ENCODE data around the gene PLCB2. TPM values are rescaled to one million over a fixed set of nuclear protein-coding genes. Genes with fewer than 3 reads are reported as not detected.

Gene PLCB2
- total RNA-seq, 1 donor from 2014 or later = 36.4 TPM

- DNase-seq (ENCODE audit: low spot score) = no peak
These were observed 21.6 kb downstream of the PLCB2 start for GRCh38 chr15:40286061-40286532.

GRCh38 chr15:40285554-40286011 lies 22.2 kb downstream of the PLCB2 start:
- no peak for DNase-seq (ENCODE audit: low spot score)

GRCh38 chr15:40285151-40285550 lies 22.6 kb downstream of the PLCB2 start:
- DNase-seq (ENCODE audit: low spot score) = no peak

- DNase-seq (ENCODE audit: low spot score) = no peak
These were observed 24.0 kb downstream of the PLCB2 start for GRCh38 chr15:40283615-40284300.

- DNase-seq (ENCODE audit: low spot score) = no peak
These were observed 24.7 kb downstream of the PLCB2 start, which contains the start of gene ANKRD63 for GRCh38 chr15:40282869-40283614. Gene ANKRD63, minus strand, starts transcription at chr15:40283064. Its CDS starts 478 bp downstream, at chr15:40282586.

GRCh38 chr15:40282147-40282868 lies 25.4 kb downstream of the PLCB2 start:
- DNase-seq (ENCODE audit: low spot score) = peak; percentile 38

- no peak for DNase-seq (ENCODE audit: low spot score)
These were observed 26.0 kb downstream of the PLCB2 start for GRCh38 chr15:40281801-40282146.

- no peak for DNase-seq (ENCODE audit: low spot score)
These were observed 26.5 kb downstream of the PLCB2 start for GRCh38 chr15:40281057-40281800.

- DNase-seq (ENCODE audit: low spot score) = no peak
These were observed 27.3 kb downstream of the PLCB2 start for GRCh38 chr15:40280260-40281056.

- DNase-seq (ENCODE audit: low spot score) = peak; percentile 67
These were observed 28.1 kb downstream of the PLCB2 start for GRCh38 chr15:40279437-40280141.

- DNase-seq (ENCODE audit: low spot score) = no peak
These were observed 29.7 kb downstream of the PLCB2 start for GRCh38 chr15:40278026-40278425.

GRCh38 chr15:40277471-40277870 lies 30.3 kb downstream of the PLCB2 start:
- DNase-seq (ENCODE audit: low spot score) = no peak

GRCh38 chr15:40276927-40277326 lies 30.8 kb downstream of the PLCB2 start:
- no peak for DNase-seq (ENCODE audit: low spot score)

GRCh38 chr15:40275954-40276353 lies 31.8 kb downstream of the PLCB2 start:
- DNase-seq (ENCODE audit: low spot score) = no peak

GRCh38 chr15:40275523-40275922 lies 32.2 kb downstream of the PLCB2 start:
- DNase-seq (ENCODE audit: low spot score) = no peak

GRCh38 chr15:40274350-40275274 lies 33.1 kb downstream of the PLCB2 start:
- DNase-seq (ENCODE audit: low spot score) = peak; percentile 73

GRCh38 chr15:40273428-40273827 lies 34.3 kb downstream of the PLCB2 start:
- no peak for DNase-seq (ENCODE audit: low spot score)

- DNase-seq (ENCODE audit: low spot score) = no peak
These were observed 35.2 kb downstream of the PLCB2 start for GRCh38 chr15:40272485-40273056.

All from mucosa of gallbladder (tissue), 1 donor.